Bronchial epithelial cell (primary cell): ENCODE data around the gene NPAP1. TPM values are rescaled to one million over a fixed set of nuclear protein-coding genes. Genes with fewer than 3 reads are reported as not detected.
"Not testable (repeated sequence)": the region's sequence is repeated elsewhere in the genome, so short reads cannot be mapped to it uniquely, and the experiment has no call there.

Source experiments
- DNase-seq: peaks from one replicate; pipeline ENCODE4 v3.0.0-alpha.2; 2010; ENCODE audit warnings: low read depth
- FAIRE-seq: peaks from 2 replicates; lab custom pipeline; 2011; peaks lifted over from hg19 to GRCh38; lab: Jason Lieb, UNC
- H3K27me3 ChIP-seq: 2 replicates; pipeline ENCODE4 v1.5.1; 2011; ENCODE audit warnings: low read length; ENCODE audit not compliant: control insufficient read depth, insufficient read depth
- H3K36me3 ChIP-seq: 2 replicates; pipeline ENCODE4 v1.5.1; 2011; ENCODE audit warnings: low read length; ENCODE audit not compliant: control insufficient read depth, insufficient read depth
- H3K4me3 ChIP-seq: 2 replicates; pipeline ENCODE4 v1.5.1; 2011; ENCODE audit warnings: mild to moderate bottlenecking, low read depth, low read length, control low read depth
- total RNA-seq: library from RNA; depleted of rRNA; stranded (reverse); fragments of >200 nt; gene quantifications from 2 replicates; pipeline ENCODE4 v1.2.1, GENCODE V29; 2014
- TF ChIP-seq, protein P1 (sequence below): IDR thresholded peaks from 2 replicates; pipeline ENCODE4 v1.5.1; 2011; ENCODE audit warnings: mild to moderate bottlenecking, moderate library complexity, low read length, control low read depth, inconsistent platforms; ENCODE audit not compliant: insufficient read depth, severe bottlenecking

The NPAP1 gene, protein sequence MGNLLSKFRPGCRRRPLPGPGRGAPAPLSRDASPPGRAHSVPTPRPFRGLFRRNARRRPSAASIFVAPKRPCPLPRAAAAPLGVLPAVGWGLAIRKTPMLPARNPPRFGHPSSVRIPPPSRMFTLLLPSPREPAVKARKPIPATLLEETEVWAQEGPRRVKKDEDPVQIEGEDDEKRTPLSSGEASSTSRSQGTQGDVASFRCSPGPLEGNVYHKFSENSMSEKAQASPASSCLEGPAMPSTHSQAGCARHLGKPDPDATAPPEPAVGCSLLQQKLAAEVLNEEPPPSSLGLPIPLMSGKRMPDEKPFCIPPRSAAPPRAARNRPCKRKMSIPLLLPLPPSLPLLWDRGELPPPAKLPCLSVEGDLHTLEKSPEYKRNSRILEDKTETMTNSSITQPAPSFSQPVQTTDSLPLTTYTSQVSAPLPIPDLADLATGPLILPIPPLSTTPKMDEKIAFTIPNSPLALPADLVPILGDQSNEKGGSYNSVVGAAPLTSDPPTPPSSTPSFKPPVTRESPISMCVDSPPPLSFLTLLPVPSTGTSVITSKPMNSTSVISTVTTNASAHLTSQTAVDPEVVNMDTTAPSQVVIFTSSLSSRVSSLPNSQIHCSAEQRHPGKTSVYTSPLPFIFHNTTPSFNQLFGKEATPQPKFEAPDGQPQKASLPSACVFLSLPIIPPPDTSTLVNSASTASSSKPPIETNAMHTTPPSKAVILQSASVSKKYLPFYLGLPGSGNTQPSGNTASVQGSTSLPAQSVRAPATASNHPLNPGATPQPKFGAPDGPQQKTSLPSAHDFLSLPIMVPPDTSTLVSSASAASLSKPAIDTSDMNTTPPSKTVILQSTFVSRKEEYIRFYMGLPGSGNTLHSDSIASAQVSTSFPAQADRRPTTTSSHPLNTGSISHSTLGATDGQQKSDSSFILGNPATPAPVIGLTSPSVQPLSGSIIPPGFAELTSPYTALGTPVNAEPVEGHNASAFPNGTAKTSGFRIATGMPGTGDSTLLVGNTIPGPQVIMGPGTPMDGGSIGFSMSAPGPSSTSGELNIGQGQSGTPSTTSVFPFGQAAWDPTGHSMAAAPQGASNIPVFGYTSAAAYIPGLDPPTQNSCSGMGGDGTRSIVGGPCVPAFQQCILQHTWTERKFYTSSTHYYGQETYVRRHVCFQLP
- total RNA-seq, result not detected in 2 replicates

DNA sequence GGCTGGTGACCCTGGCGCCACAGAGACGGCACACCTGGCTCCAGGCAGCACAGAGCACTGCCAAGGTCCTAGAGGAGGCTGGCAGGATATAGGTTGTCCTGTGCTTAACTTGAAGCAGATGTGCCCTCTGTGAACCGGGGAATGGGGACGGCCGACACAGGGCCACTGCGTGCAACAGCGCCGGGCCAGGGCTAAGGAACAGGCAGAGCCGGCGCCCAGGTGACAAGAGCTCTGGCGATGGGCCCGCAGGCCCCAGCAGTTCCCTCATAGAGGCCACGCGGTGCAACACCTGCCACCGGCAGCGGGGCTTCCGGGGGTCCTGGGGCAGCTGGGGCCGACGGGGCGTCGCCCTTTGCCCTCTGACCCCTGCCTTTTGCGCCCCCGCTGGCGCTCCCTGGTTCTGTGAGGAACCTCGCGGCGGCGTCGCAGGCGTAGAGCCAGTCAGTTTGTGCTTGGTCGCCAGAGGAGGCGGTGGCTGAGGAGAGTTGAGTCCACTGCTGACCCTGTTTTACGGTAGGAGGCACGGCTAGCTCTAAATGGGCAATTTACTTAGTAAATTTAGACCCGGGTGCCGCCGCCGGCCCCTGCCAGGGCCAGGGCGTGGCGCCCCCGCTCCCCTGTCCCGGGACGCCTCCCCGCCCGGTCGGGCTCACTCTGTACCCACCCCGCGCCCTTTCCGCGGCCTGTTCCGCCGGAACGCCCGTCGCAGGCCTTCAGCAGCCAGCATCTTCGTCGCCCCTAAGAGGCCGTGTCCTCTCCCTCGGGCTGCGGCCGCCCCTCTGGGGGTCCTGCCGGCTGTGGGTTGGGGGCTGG lies at the start of gene NPAP1:
TSS of gene NPAP1 (plus strand) at position 444 of the 813 bp plus-strand sequence. CDS start at position 537, 93 bp downstream.
- TF ChIP-seq, protein P1, sequence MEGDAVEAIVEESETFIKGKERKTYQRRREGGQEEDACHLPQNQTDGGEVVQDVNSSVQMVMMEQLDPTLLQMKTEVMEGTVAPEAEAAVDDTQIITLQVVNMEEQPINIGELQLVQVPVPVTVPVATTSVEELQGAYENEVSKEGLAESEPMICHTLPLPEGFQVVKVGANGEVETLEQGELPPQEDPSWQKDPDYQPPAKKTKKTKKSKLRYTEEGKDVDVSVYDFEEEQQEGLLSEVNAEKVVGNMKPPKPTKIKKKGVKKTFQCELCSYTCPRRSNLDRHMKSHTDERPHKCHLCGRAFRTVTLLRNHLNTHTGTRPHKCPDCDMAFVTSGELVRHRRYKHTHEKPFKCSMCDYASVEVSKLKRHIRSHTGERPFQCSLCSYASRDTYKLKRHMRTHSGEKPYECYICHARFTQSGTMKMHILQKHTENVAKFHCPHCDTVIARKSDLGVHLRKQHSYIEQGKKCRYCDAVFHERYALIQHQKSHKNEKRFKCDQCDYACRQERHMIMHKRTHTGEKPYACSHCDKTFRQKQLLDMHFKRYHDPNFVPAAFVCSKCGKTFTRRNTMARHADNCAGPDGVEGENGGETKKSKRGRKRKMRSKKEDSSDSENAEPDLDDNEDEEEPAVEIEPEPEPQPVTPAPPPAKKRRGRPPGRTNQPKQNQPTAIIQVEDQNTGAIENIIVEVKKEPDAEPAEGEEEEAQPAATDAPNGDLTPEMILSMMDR, result no peak

DNA sequence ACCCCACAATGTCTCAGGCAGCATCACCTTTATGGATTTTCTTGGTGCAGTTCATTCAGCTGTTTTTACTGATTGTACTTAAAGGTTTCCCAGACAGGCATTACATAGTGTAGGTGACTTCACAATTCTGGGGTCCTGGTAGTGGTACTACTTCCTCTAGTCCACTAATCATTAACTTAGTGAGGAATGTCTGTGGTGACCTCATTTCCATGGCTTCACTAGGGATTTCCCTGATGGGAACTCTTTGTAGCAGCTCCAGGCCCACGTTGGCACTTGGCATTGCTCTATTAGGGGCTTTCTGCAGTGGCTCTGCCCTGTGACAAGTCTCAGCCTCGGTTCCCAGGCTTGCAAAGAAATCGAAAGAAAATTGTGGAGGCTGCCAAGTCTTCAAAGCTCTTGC lies 48.1 kb upstream of the NPAP1 start:
- TF ChIP-seq, protein P1, result no peak
- DNase-seq, result no peak
- FAIRE-seq, result no peak
- no peaks in the 10 kb centered on the region for H3K36me3 ChIP-seq
- H3K4me3 ChIP-seq, result no peak overlapping the region
- no peaks in the 10 kb centered on the region for H3K27me3 ChIP-seq

More for the DNA sequence above, at the start of gene NPAP1:
- DNase-seq (no peak), FAIRE-seq (no peak)
- no peaks in the 10 kb centered on the region for H3K36me3 ChIP-seq
- H3K27me3 ChIP-seq, result no peaks in the 10 kb centered on the region
- H3K4me3 ChIP-seq, result no peak within 1 kb of the TSS

DNA sequence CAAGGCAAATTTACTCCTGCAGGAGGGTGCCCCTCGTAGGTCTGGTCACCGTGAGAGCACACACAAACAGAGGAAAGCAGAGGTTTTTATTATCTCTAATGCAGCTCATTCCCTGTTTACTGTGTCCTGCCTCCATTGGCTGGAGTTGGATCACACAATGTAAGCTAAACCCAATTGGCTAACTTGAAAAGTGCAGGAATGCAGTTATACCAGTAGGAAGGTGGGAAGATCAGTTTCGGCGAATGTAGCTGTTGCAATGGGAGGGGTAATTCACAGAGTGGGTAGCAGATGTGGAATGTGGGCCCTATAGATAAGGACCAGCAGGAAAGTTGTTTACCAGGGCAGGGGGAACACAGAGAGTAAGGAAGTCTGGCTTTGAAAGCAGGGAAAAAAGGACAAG lies 42.5 kb upstream of the NPAP1 start:
- TF ChIP-seq, protein P1, result no peak
- no peak for DNase-seq
- no peak overlapping the region for H3K4me3 ChIP-seq
- FAIRE-seq, result no peak
- no peaks in the 10 kb centered on the region for H3K27me3 ChIP-seq
- H3K36me3 ChIP-seq, result no peaks in the 10 kb centered on the region

DNA sequence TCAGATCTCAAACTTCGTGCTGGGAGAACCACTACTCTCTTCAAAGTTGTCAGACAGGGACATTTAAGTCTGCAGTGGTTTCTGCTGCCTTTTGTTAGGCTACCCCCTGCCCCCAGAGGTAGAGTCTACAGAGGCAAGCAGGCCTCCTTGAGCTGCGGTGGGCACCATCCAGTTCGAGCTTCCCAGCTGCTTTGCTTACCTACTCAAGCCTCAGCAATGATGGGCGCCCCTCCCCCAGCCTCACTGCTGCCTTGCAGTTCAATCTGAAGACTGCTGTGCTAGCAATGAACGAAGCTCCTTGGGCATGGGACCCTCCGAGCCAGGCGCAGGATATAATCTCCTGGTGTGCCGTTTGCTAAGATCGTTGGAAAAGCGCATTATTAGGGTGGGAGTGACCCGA lies 36.2 kb upstream of the NPAP1 start:
- not testable (repeated sequence) for H3K36me3 ChIP-seq, H3K4me3 ChIP-seq, FAIRE-seq, H3K27me3 ChIP-seq, DNase-seq

DNA sequence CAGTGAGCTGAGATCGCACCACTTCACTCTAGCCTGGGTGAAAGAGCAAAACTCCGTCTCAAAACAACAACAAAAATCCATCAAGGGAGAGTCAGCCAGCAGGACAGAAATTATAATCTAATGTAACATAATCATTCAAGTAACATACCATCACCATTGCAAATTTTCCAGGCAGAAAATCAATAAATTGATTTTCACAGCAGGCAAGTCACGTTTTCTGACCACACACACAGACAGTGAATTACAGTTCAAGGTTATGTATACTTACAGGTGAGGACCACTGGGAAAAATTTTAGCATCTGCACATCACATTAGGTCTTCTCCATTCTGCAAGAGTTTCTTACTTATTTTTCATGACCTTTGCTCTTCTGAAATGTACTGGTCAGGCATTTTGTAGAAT lies 29.9 kb upstream of the NPAP1 start:
- Histone ChIP-seq H3K4me3 (no peak overlapping the region), H3K36me3 (no peaks in the 10 kb centered on the region), H3K27me3 (no peaks in the 10 kb centered on the region)
- TF ChIP-seq, protein P1, result no peak
- no peak for FAIRE-seq
- no peak for DNase-seq
